ENCODE data around the gene HSPE1. TPM values are rescaled to one million over a fixed set of nuclear protein-coding genes. Genes with fewer than 3 reads are reported as not detected.
A peak's percentile ranks its signal among the peaks of the same experiment; 100 is the strongest.
"Not testable (repeated sequence)": the region's sequence is repeated elsewhere in the genome, so short reads cannot be mapped to it uniquely, and the experiment has no call there.

Gene HSPE1
- 10 to 100 TPM; 23.8 to 95.4 (median 67.8) TPM for total RNA-seq

GRCh38 chr2:197499594-197500502 is at the start of gene HSPE1, which contains the start of gene HSPD1:
TSS of gene HSPE1 (plus strand) at chr2:197500379. CDS start at chr2:197500437, 58 bp downstream.
TSS of gene HSPD1 (minus strand) at chr2:197499840. CDS start at chr2:197498848, 992 bp downstream.
- TF ChIP-seq CTCF (IDR thresholded peaks at IDR 0.05) (peak in 3 of 6 experiments; percentile 34 to 72 (median 60)), POLR2A (IDR thresholded peaks at IDR 0.05) (peak; percentile 95 to 99)
- peak within 1 kb of the TSS; percentile 92 to 95 (median 94) for H3K27ac ChIP-seq
- peak; percentile 97 to 99 (median 99) for DNase-seq
- peaks cover 0 to 42% (median 21%) of the 10 kb centered on the region in 4 donors for H3K4me1 ChIP-seq
- H3K4me3 ChIP-seq: peak within 1 kb of the TSS; percentile 75 to 85 (median 80)
- no peaks in the 10 kb centered on the region for H3K9me3 ChIP-seq
- H3K27me3 ChIP-seq: no peaks in the 10 kb centered on the region
- H3K36me3 ChIP-seq: peaks cover 0 to 31% (median 0%) of the 10 kb centered on the region in 3 donors

- DNase-seq: no peak
- Histone ChIP-seq H3K9me3 (no peaks in the 10 kb centered on the region), H3K27ac (no peak overlapping the region), H3K27me3 (no peaks in the 10 kb centered on the region), H3K36me3 (no peaks in the 10 kb centered on the region), H3K4me1 (peaks cover 0 to 15% (median 5%) of the 10 kb centered on the region in 4 donors), H3K4me3 (no peak overlapping the region)
- no peak for TF ChIP-seq CTCF (IDR thresholded peaks at IDR 0.05)
- TF ChIP-seq POLR2A (IDR thresholded peaks at IDR 0.05): no peak
Measured at GRCh38 chr2:197450465-197450864, 49.7 kb upstream of the HSPE1 start.

GRCh38 chr2:197450935-197451358 is 49.2 kb upstream of the HSPE1 start:
- not testable (repeated sequence) for H3K27me3 ChIP-seq, DNase-seq, H3K36me3 ChIP-seq, H3K4me3 ChIP-seq, H3K9me3 ChIP-seq, H3K27ac ChIP-seq
- H3K4me1 ChIP-seq: peaks cover 0 to 15% (median 5%) of the 10 kb centered on the region in 4 donors

- no peaks in the 10 kb centered on the region for H3K36me3 ChIP-seq
- H3K9me3 ChIP-seq: no peaks in the 10 kb centered on the region
- no peaks in the 10 kb centered on the region for H3K27me3 ChIP-seq
- H3K4me3 ChIP-seq: peak overlapping the region; percentile 67 to 86 (median 80)
- H3K27ac ChIP-seq: peak overlapping the region; percentile 94 to 98 (median 98)
- DNase-seq: no peak
- H3K4me1 ChIP-seq: peaks cover 0 to 15% (median 5%) of the 10 kb centered on the region in 4 donors
- TF ChIP-seq CTCF (IDR thresholded peaks at IDR 0.05) (no peak), POLR2A (IDR thresholded peaks at IDR 0.05) (peak; percentile 64 to 84)
Measured at GRCh38 chr2:197452754-197453122, 47.4 kb upstream of the HSPE1 start.

GRCh38 chr2:197453123-197453913 is 46.9 kb upstream of the HSPE1 start, which contains the start of gene COQ10B:
TSS of gene COQ10B (plus strand) at chr2:197453552. CDS start at chr2:197453561, 9 bp downstream.
- no peaks in the 10 kb centered on the region for H3K9me3 ChIP-seq
- no peaks in the 10 kb centered on the region for H3K36me3 ChIP-seq
- H3K27me3 ChIP-seq: no peaks in the 10 kb centered on the region
- TF ChIP-seq CTCF (IDR thresholded peaks at IDR 0.05) (peak in 4 of 6 experiments; percentile 26 to 43 (median 32)), POLR2A (IDR thresholded peaks at IDR 0.05) (peak; percentile 80 to 82)
- DNase-seq: peak; percentile 99 to 100 (median 99)
- H3K4me1 ChIP-seq: peaks cover 0 to 15% (median 5%) of the 10 kb centered on the region in 4 donors
- peak within 1 kb of the TSS; percentile 67 to 86 (median 80) for H3K4me3 ChIP-seq
- H3K27ac ChIP-seq: peak within 1 kb of the TSS; percentile 94 to 98 (median 98)
